Liver (tissue), 9 donors: Measurements from ENCODE around the gene PDE4B. TPM values are rescaled to one million over a fixed set of nuclear protein-coding genes. Genes with fewer than 3 reads are reported as not detected.

Experiments
- DNase-seq: peaks from one replicate; pipeline ENCODE4 v3.0.0-alpha.2; 2017; ENCODE audit warnings: low spot score
- H3K27ac ChIP-seq, 2 donors: one replicate each; pipeline ENCODE4 v1.7.0; 2013; ENCODE audit warnings: inconsistent platforms in 2 of 2, low read length in 2 of 2, control low read depth in 1 of 2, low read depth in 1 of 2, mild to moderate bottlenecking in 1 of 2
- H3K27me3 ChIP-seq, 4 donors: one replicate each; pipeline versions ENCODE4 v1.6.1 to v1.7.0; 2013; ENCODE audit warnings: low read length in 3 of 4, inconsistent platforms in 1 of 4, mild to moderate bottlenecking in 1 of 4, moderate library complexity in 1 of 4; ENCODE audit not compliant: control insufficient read depth in 4 of 4, insufficient read depth in 4 of 4
- H3K36me3 ChIP-seq, 4 donors: one replicate each; pipeline versions ENCODE4 v1.6.1 to v1.7.0; 2013; ENCODE audit warnings: low read length in 3 of 4, mild to moderate bottlenecking in 3 of 4, low read depth in 1 of 4, moderate library complexity in 1 of 4; ENCODE audit not compliant: control insufficient read depth in 4 of 4, insufficient read depth in 3 of 4
- H3K4me1 ChIP-seq, 4 donors: one replicate each; pipeline versions ENCODE4 v1.6.1 to v1.7.0; 2013; ENCODE audit warnings: low read length in 3 of 4, mild to moderate bottlenecking in 3 of 4, moderate library complexity in 1 of 4; ENCODE audit not compliant: control insufficient read depth in 4 of 4, insufficient read depth in 4 of 4
- H3K4me3 ChIP-seq, 3 donors: one replicate each; pipeline versions ENCODE4 v1.6.1 to v1.7.0; 2013; ENCODE audit warnings: low read length in 3 of 3, control low read depth in 1 of 3, low read depth in 1 of 3, mild to moderate bottlenecking in 1 of 3
- H3K9ac ChIP-seq, 2 donors: one replicate each; pipeline ENCODE4 v1.7.0; 2013; ENCODE audit warnings: low read length in 2 of 2, mild to moderate bottlenecking in 2 of 2, moderate library complexity in 2 of 2, control low read depth in 1 of 2, low read depth in 1 of 2
- H3K9me3 ChIP-seq, 4 donors: one replicate each; pipeline versions ENCODE4 v1.6.1 to v1.7.0; 2013; ENCODE audit warnings: low read length in 3 of 4; ENCODE audit not compliant: control insufficient read depth in 4 of 4
- EGR1 ChIP-seq, 2 donors: IDR thresholded peaks; 2 replicates each; pipeline ENCODE4 v1.6.1; 2016 to 2018; ENCODE audit warnings: antibody characterized with exemption in 2 of 2, low read depth in 2 of 2
- FOXA1 ChIP-seq: IDR thresholded peaks from 2 replicates; pipeline ENCODE4 v1.6.1; 2016; ENCODE audit warnings: antibody characterized with exemption
- FOXA2 ChIP-seq: IDR thresholded peaks from 2 replicates; pipeline ENCODE4 v1.6.1; 2016; ENCODE audit warnings: antibody characterized with exemption
- GABPA ChIP-seq, 2 donors: IDR thresholded peaks in 1 of 2; conservative IDR thresholded peaks in 1 of 2; 2 replicates each; pipeline ENCODE4 v1.6.1; 2016; ENCODE audit warnings: antibody characterized with exemption in 2 of 2, mild to moderate bottlenecking in 1 of 2, moderate library complexity in 1 of 2
- HNF4A ChIP-seq, 2 donors: conservative IDR thresholded peaks; 2 replicates each; pipeline ENCODE4 v1.6.1; 2016; ENCODE audit warnings: antibody characterized with exemption in 2 of 2, mild to moderate bottlenecking in 2 of 2
- HNF4G ChIP-seq: IDR thresholded peaks from 2 replicates; pipeline ENCODE4 v1.6.1; 2016; ENCODE audit warnings: antibody characterized with exemption
- JUND ChIP-seq, 2 donors: IDR thresholded peaks; 2 replicates each; pipeline ENCODE4 v1.6.1; 2016; ENCODE audit warnings: antibody characterized with exemption in 2 of 2
- NR2F2 ChIP-seq: IDR thresholded peaks from 2 replicates; pipeline ENCODE4 v1.6.1; 2016; ENCODE audit warnings: antibody characterized with exemption
- RAD21 ChIP-seq, 2 donors: IDR thresholded peaks; 2 replicates each; pipeline ENCODE4 v1.6.1; 2016; ENCODE audit warnings: antibody characterized with exemption in 2 of 2, mild to moderate bottlenecking in 2 of 2
- SP1 ChIP-seq: IDR thresholded peaks from 2 replicates; pipeline ENCODE4 v1.6.1; 2018; ENCODE audit warnings: antibody characterized with exemption, mild to moderate bottlenecking
- TAF1 ChIP-seq: conservative IDR thresholded peaks from 2 replicates; pipeline ENCODE4 v1.6.1; 2016; ENCODE audit warnings: antibody characterized with exemption, mild to moderate bottlenecking
- YY1 ChIP-seq: IDR thresholded peaks from 2 replicates; pipeline ENCODE4 v1.6.1; 2016; ENCODE audit warnings: antibody characterized with exemption, mild to moderate bottlenecking
- WGBS: extraction: QIAGEN DNeasy Blood & Tissue Kit; methylation state at CpG from one replicate; pipeline ENCODE4 v1.1.7; 2013; 5-methylcytosine and 5-hydroxymethylcytosine counted together
- polyA plus RNA-seq, 2 donors: library from polyadenylated mRNA; stranded (reverse) in 1 of 2; unstranded in 1 of 2; fragments of 200-250 nt in 1 of 2; fragments of >200 nt in 1 of 2; fragmentation: Nextera tagmentation in 1 of 2; extraction: Ambion mirVana in 1 of 2; gene quantifications; one replicate each; pipeline versions ENCODE4 v1.2.1 to v1.2.3, GENCODE V29; 2013 to 2015
- total RNA-seq, 2 donors: library from RNA; depleted of rRNA; stranded (reverse); fragments of >200 nt; gene quantifications; one replicate each; pipeline ENCODE4 v1.2.3, GENCODE V29; 2014
- TF ChIP-seq, protein P1 (sequence below): IDR thresholded peaks from 2 replicates; pipeline ENCODE4 v1.6.1; 2016; ENCODE audit warnings: antibody characterized with exemption, mild to moderate bottlenecking
- TF ChIP-seq, protein P2 (sequence below): fragments of 150-350 bp; IDR thresholded peaks from 2 replicates; pipeline ENCODE4 v1.5.1; 2017; ENCODE audit warnings: improper control_type of control experiment, low read depth, low read length; ENCODE audit not compliant: missing input control
- TF ChIP-seq, protein P3 (sequence below): IDR thresholded peaks from 2 replicates; pipeline ENCODE4 v1.6.1; 2016; ENCODE audit warnings: antibody characterized with exemption
- TF ChIP-seq, protein P4 (sequence below): IDR thresholded peaks from 2 replicates; pipeline ENCODE4 v1.6.1; 2016; ENCODE audit warnings: antibody characterized with exemption
- TF ChIP-seq, protein P5 (sequence below): IDR thresholded peaks from 2 replicates; pipeline ENCODE4 v1.6.1; 2016; ENCODE audit warnings: antibody characterized with exemption
- donor health status: healthy.
- donor health status: healthy.
- donor health status: healthy.
- donor health status: healthy.
- donor health status: healthy.

The PDE4B gene
- total and polyA plus RNA-seq, 4 donors, result 1.9 to 3.9 (median 2.7) TPM

DNA sequence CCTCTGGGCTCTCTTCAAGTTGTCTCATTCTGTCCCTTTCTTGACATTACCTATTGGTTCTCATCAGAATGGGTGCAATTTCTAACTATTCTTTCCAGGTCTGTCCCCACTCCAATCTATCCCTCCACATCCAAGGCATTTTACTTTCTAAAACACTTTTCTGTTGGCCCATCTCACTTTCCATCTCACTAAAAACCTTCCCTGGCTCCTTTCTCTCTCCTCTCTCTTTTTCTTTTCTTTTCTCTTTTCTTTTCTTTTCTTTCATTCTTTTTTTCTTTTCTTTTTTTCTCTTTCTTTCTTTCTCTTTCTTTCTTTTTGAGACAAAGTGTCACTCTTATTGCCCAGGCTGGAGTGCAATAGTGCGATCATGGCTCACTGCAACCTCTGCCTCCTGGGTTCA lies 462.1 kb downstream of the PDE4B start:
- no peaks in the 10 kb centered on the region for H3K27me3 ChIP-seq
- no peak overlapping the region for H3K27ac ChIP-seq
- H3K4me3 ChIP-seq, result no peak overlapping the region
- TF ChIP-seq, protein P1, sequence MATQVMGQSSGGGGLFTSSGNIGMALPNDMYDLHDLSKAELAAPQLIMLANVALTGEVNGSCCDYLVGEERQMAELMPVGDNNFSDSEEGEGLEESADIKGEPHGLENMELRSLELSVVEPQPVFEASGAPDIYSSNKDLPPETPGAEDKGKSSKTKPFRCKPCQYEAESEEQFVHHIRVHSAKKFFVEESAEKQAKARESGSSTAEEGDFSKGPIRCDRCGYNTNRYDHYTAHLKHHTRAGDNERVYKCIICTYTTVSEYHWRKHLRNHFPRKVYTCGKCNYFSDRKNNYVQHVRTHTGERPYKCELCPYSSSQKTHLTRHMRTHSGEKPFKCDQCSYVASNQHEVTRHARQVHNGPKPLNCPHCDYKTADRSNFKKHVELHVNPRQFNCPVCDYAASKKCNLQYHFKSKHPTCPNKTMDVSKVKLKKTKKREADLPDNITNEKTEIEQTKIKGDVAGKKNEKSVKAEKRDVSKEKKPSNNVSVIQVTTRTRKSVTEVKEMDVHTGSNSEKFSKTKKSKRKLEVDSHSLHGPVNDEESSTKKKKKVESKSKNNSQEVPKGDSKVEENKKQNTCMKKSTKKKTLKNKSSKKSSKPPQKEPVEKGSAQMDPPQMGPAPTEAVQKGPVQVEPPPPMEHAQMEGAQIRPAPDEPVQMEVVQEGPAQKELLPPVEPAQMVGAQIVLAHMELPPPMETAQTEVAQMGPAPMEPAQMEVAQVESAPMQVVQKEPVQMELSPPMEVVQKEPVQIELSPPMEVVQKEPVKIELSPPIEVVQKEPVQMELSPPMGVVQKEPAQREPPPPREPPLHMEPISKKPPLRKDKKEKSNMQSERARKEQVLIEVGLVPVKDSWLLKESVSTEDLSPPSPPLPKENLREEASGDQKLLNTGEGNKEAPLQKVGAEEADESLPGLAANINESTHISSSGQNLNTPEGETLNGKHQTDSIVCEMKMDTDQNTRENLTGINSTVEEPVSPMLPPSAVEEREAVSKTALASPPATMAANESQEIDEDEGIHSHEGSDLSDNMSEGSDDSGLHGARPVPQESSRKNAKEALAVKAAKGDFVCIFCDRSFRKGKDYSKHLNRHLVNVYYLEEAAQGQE, result no peak
- TF ChIP-seq, protein P2, sequence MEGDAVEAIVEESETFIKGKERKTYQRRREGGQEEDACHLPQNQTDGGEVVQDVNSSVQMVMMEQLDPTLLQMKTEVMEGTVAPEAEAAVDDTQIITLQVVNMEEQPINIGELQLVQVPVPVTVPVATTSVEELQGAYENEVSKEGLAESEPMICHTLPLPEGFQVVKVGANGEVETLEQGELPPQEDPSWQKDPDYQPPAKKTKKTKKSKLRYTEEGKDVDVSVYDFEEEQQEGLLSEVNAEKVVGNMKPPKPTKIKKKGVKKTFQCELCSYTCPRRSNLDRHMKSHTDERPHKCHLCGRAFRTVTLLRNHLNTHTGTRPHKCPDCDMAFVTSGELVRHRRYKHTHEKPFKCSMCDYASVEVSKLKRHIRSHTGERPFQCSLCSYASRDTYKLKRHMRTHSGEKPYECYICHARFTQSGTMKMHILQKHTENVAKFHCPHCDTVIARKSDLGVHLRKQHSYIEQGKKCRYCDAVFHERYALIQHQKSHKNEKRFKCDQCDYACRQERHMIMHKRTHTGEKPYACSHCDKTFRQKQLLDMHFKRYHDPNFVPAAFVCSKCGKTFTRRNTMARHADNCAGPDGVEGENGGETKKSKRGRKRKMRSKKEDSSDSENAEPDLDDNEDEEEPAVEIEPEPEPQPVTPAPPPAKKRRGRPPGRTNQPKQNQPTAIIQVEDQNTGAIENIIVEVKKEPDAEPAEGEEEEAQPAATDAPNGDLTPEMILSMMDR, result no peak
- TF ChIP-seq FOXA2 (no peak), NR2F2 (no peak), GABPA (IDR thresholded peaks at IDR 0.05 in 1 of 2, conservative IDR thresholded peaks at IDR 0.05 in 1 of 2) (no peak), SP1 (no peak), TAF1 (no peak), JUND (IDR thresholded peaks at IDR 0.05) (no peak), EGR1 (IDR thresholded peaks at IDR 0.05; ENCODE audit: low read depth in 2 of 2) (no peak), YY1 (no peak), HNF4G (no peak)
- TF ChIP-seq, protein P3, sequence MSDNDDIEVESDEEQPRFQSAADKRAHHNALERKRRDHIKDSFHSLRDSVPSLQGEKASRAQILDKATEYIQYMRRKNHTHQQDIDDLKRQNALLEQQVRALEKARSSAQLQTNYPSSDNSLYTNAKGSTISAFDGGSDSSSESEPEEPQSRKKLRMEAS, result no peak
- TF ChIP-seq, protein P4, sequence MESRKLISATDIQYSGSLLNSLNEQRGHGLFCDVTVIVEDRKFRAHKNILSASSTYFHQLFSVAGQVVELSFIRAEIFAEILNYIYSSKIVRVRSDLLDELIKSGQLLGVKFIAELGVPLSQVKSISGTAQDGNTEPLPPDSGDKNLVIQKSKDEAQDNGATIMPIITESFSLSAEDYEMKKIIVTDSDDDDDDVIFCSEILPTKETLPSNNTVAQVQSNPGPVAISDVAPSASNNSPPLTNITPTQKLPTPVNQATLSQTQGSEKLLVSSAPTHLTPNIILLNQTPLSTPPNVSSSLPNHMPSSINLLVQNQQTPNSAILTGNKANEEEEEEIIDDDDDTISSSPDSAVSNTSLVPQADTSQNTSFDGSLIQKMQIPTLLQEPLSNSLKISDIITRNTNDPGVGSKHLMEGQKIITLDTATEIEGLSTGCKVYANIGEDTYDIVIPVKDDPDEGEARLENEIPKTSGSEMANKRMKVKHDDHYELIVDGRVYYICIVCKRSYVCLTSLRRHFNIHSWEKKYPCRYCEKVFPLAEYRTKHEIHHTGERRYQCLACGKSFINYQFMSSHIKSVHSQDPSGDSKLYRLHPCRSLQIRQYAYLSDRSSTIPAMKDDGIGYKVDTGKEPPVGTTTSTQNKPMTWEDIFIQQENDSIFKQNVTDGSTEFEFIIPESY, result no peak
- no peaks in the 10 kb centered on the region for H3K9me3 ChIP-seq
- H3K4me1 ChIP-seq, result no peaks in the 10 kb centered on the region
- no peak for DNase-seq
- 100% methylated on average over 1 of the region's 1 CpG for WGBS
- no peaks in the 10 kb centered on the region for H3K36me3 ChIP-seq
- no peak overlapping the region for H3K9ac ChIP-seq

GRCh38 chr1:66256629-66257572 lies 464.2 kb downstream of the PDE4B start:
- Histone ChIP-seq H3K9me3 (no peaks in the 10 kb centered on the region), H3K27me3 (no peaks in the 10 kb centered on the region), H3K9ac (no peak overlapping the region), H3K4me1 (no peaks in the 10 kb centered on the region), H3K36me3 (no peaks in the 10 kb centered on the region), H3K4me3 (no peak overlapping the region), H3K27ac (no peak overlapping the region)
- no peak for DNase-seq
- TF ChIP-seq NR2F2 (no peak), FOXA2 (no peak), RAD21 (IDR thresholded peaks at IDR 0.05) (no peak), HNF4A (conservative IDR thresholded peaks at IDR 0.05) (no peak), FOXA1 (no peak), SP1 (no peak), HNF4G (no peak), EGR1 (IDR thresholded peaks at IDR 0.05; ENCODE audit: low read depth in 2 of 2) (no peak), GABPA (IDR thresholded peaks at IDR 0.05 in 1 of 2, conservative IDR thresholded peaks at IDR 0.05 in 1 of 2) (no peak), YY1 (no peak), TAF1 (no peak)
- TF ChIP-seq, protein P5, sequence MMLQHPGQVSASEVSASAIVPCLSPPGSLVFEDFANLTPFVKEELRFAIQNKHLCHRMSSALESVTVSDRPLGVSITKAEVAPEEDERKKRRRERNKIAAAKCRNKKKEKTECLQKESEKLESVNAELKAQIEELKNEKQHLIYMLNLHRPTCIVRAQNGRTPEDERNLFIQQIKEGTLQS, result no peak
- TF ChIP-seq, protein P1, result no peak
- TF ChIP-seq, protein P3, result no peak
- 86% methylated on average over 5 of the region's 5 CpGs for WGBS
